H9 (cell line): ENCODE results near the gene KIRREL3. TPM values are rescaled to one million over a fixed set of nuclear protein-coding genes. Genes with fewer than 3 reads are reported as not detected.

Source experiments
- DNase-seq: peaks from one replicate; pipeline ENCODE4 v3.0.0-alpha.2; 2017
- H2AFZ ChIP-seq: one replicate; pipeline ENCODE4 v1.6.1; 2013; ENCODE audit warnings: mild to moderate bottlenecking, low read length, control low read depth, moderate library complexity
- H2AK5ac ChIP-seq: 2 replicates; pipeline ENCODE4 v1.6.1; 2013; ENCODE audit warnings: low read length, control low read depth, mixed read lengths; ENCODE audit not compliant: insufficient read length
- H2BK120ac ChIP-seq: one replicate; pipeline ENCODE4 v1.6.1; 2013; ENCODE audit warnings: low read depth, mild to moderate bottlenecking, low read length, control low read depth, inconsistent platforms; ENCODE audit not compliant: poor library complexity, severe bottlenecking
- H2BK12ac ChIP-seq: 2 replicates; pipeline ENCODE4 v1.6.1; 2013; ENCODE audit warnings: low read length, control low read depth, mixed read lengths, low read depth; ENCODE audit not compliant: insufficient read length
- H2BK15ac ChIP-seq: 2 replicates; pipeline ENCODE4 v1.6.1; 2013; ENCODE audit warnings: low read depth, low read length, control low read depth
- H2BK20ac ChIP-seq: one replicate; pipeline ENCODE4 v1.6.1; 2013; ENCODE audit warnings: low read depth, mild to moderate bottlenecking, low read length, control low read depth, inconsistent platforms; ENCODE audit not compliant: poor library complexity, severe bottlenecking
- H2BK5ac ChIP-seq: 2 replicates; pipeline ENCODE4 v1.6.1; 2013; ENCODE audit warnings: low read length, control low read depth, mixed read lengths; ENCODE audit not compliant: insufficient read length
- H3K14ac ChIP-seq: 2 replicates; pipeline ENCODE4 v1.6.1; 2013; ENCODE audit warnings: low read length, control low read depth; ENCODE audit not compliant: insufficient read depth
- H3K18ac ChIP-seq: 2 replicates; pipeline ENCODE4 v1.6.1; 2013; ENCODE audit warnings: low read depth, mild to moderate bottlenecking, mixed read lengths, low read length, control low read depth; ENCODE audit not compliant: insufficient read length
- H3K23ac ChIP-seq: 2 replicates; pipeline ENCODE4 v1.6.1; 2013; ENCODE audit warnings: low read length, control low read depth, mixed read lengths, low read depth; ENCODE audit not compliant: insufficient read length
- H3K23me2 ChIP-seq: 2 replicates; pipeline ENCODE4 v1.6.1; 2013; ENCODE audit warnings: low read depth, mild to moderate bottlenecking, mixed read lengths, low read length, control low read depth; ENCODE audit not compliant: insufficient read length, poor library complexity, severe bottlenecking
- H3K27ac ChIP-seq: 2 replicates; pipeline ENCODE4 v1.5.1; 2013; ENCODE audit warnings: low read length, control low read depth, mixed read lengths, low read depth; ENCODE audit not compliant: insufficient read length
- H3K27me3 ChIP-seq: 2 replicates; pipeline ENCODE4 v1.6.1; 2013; ENCODE audit warnings: low read length, control low read depth, inconsistent platforms; ENCODE audit not compliant: insufficient read depth
- H3K4ac ChIP-seq: 2 replicates; pipeline ENCODE4 v1.6.1; 2013; ENCODE audit warnings: low read depth, mild to moderate bottlenecking, control low read depth, inconsistent platforms, low read length, moderate library complexity
- H3K4me1 ChIP-seq: 2 replicates; pipeline ENCODE4 v1.6.1; 2013; ENCODE audit warnings: low read length, control low read depth, inconsistent platforms; ENCODE audit not compliant: insufficient read depth
- H3K4me2 ChIP-seq: 2 replicates; pipeline ENCODE4 v1.6.1; 2013; ENCODE audit warnings: low read length, control low read depth, mixed read lengths; ENCODE audit not compliant: insufficient read length, insufficient read depth
- H3K56ac ChIP-seq: 2 replicates; pipeline ENCODE4 v1.6.1; 2013; ENCODE audit warnings: low read depth, mild to moderate bottlenecking, mixed read lengths, low read length, control low read depth; ENCODE audit not compliant: insufficient read length
- H3K79me1 ChIP-seq: 2 replicates; pipeline ENCODE4 v1.6.1; 2013; ENCODE audit warnings: low read depth, mild to moderate bottlenecking, moderate library complexity, low read length, control low read depth, inconsistent platforms; ENCODE audit not compliant: insufficient read depth, poor library complexity, severe bottlenecking
- H3K79me2 ChIP-seq: 2 replicates; pipeline ENCODE4 v1.6.1; 2013; ENCODE audit warnings: low read length, control low read depth, inconsistent platforms; ENCODE audit not compliant: insufficient read depth
- H3K9ac ChIP-seq: 2 replicates; pipeline ENCODE4 v1.6.1; 2013; ENCODE audit warnings: low read length, control low read depth, mixed read lengths; ENCODE audit not compliant: insufficient read length; ENCODE audit errors: extremely low read depth
- H3K9me3 ChIP-seq: one replicate; pipeline ENCODE4 v1.6.1; 2013; ENCODE audit warnings: low read depth, low read length, inconsistent platforms; ENCODE audit not compliant: control insufficient read depth
- H3T11ph ChIP-seq: one replicate; pipeline ENCODE4 v1.6.1; 2013; ENCODE audit warnings: mild to moderate bottlenecking, low read length, control low read depth, inconsistent platforms
- H4K20me1 ChIP-seq: one replicate; pipeline ENCODE4 v1.6.1; 2013; ENCODE audit not compliant: control insufficient read depth, insufficient read length, insufficient read depth
- H4K5ac ChIP-seq: 2 replicates; pipeline ENCODE4 v1.6.1; 2013; ENCODE audit warnings: low read depth, mild to moderate bottlenecking, mixed read lengths, low read length, control low read depth; ENCODE audit not compliant: insufficient read length
- H4K8ac ChIP-seq: replicated peaks from 2 replicates; pipeline ENCODE4 v1.6.1; 2013; ENCODE audit warnings: low read length, control low read depth, mixed read lengths, low read depth; ENCODE audit not compliant: insufficient read length
- H4K91ac ChIP-seq: 2 replicates; pipeline ENCODE4 v1.6.1; 2013; ENCODE audit warnings: low read depth, mild to moderate bottlenecking, moderate library complexity, mixed read lengths, low read length, control low read depth; ENCODE audit not compliant: insufficient read length
- H3K27ac Mint-ChIP-seq, 3 experiments: 2 replicates in 2 of 3; 3 replicates in 1 of 3; pipeline ENCODE4 v1.8.0; 2020 to 2021; ENCODE audit warnings: mixed read lengths in 3 of 3, mild to moderate bottlenecking in 1 of 3, moderate library complexity in 1 of 3
- H3K27me3 Mint-ChIP-seq: 2 replicates; pipeline ENCODE4 v1.8.0; 2021; ENCODE audit warnings: low read depth, mild to moderate bottlenecking, moderate library complexity, mixed read lengths
- H3K36me3 Mint-ChIP-seq, 3 experiments: 2 replicates in 2 of 3; 3 replicates in 1 of 3; pipeline ENCODE4 v1.8.0; 2020 to 2021; ENCODE audit warnings: low read depth in 3 of 3, mixed read lengths in 3 of 3; ENCODE audit not compliant: insufficient read depth in 1 of 3
- H3K4me1 Mint-ChIP-seq, 2 experiments: 2 replicates each; pipeline ENCODE4 v1.8.0; 2020; ENCODE audit warnings: mixed read lengths in 2 of 2
- H3K4me3 Mint-ChIP-seq, 2 experiments: 2 replicates in 1 of 2; 3 replicates in 1 of 2; pipeline ENCODE4 v1.8.0; 2020 to 2021; ENCODE audit warnings: mild to moderate bottlenecking in 2 of 2, mixed read lengths in 2 of 2, moderate library complexity in 1 of 2
- H3K9me3 Mint-ChIP-seq, 2 experiments: 2 replicates in 1 of 2; 3 replicates in 1 of 2; pipeline ENCODE4 v1.8.0; 2020; ENCODE audit warnings: mild to moderate bottlenecking in 2 of 2, mixed read lengths in 2 of 2, moderate library complexity in 1 of 2
- CTCF ChIP-seq: fragments of 200-600 bp; sonication (generic); conservative IDR thresholded peaks from 3 replicates; pipeline ENCODE4 v1.8.0; 2021; ENCODE audit warnings: antibody characterized with exemption, mild to moderate bottlenecking
- WGBS: extraction: QIAGEN DNeasy Blood & Tissue Kit; methylation state at CpG from one replicate; pipeline ENCODE4 v1.1.7; 2013; ENCODE audit warnings: missing lambda C conversion rate, low lambda C conversion rate, mixed read lengths; ENCODE audit not compliant: insufficient read length; ENCODE audit errors: extremely low coverage; 5-methylcytosine and 5-hydroxymethylcytosine counted together
- total RNA-seq: library from RNA; stranded (reverse); gene quantifications from 2 replicates; pipeline ENCODE4 v1.2.1, GENCODE V29; 2021

The KIRREL3 gene
- total RNA-seq, 1 experiment from 2014 or later = 0.17 TPM

DNA sequence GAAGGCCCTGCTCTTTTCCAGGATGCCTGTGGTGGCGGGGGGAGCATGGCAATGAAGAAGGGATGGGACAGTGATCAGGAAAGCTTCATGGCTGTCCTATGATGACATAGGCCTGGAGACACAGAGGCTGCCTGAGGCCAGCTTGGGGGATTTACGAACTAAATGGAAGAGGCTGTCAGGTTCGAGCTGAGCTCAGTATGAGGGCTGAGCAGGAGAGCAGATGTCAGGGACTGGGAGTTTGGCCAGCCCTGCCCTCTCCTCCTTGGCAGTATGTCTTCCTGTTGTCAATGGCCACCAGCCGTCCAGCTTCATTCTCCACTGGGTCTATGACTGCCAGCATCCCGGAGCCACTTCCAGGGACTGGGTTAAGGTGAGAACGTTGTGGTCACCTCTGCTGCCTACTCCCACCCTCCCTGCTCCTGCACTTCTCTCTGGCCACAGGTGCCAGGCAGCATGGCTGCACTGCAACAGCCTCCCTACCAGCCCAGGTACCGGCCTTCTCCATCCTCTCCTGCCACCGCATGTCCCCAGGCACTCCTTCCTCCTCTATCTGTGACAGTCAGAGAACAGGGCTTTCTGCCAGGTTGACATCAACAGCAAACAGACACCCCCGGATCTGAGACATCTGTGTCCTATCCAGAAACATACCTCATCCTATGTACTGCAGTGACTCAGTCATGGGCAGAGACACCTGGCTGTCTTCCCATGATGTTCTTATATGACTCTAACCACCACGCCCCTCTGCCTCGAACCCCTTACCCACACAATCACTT, 75.1 kb downstream of the KIRREL3 start:
- Histone ChIP-seq H3K18ac (no peak overlapping the region), H3K79me1 (no peaks in the 10 kb centered on the region), H4K91ac (no peak overlapping the region), H3K4me2 (no peak overlapping the region), H4K20me1 (no peaks in the 10 kb centered on the region), H3K79me2 (no peaks in the 10 kb centered on the region), H3K4ac (no peak overlapping the region), H4K8ac (no peak overlapping the region), H2BK5ac (no peak overlapping the region), H2BK20ac (no peak overlapping the region), H3K23ac (no peak overlapping the region), H3T11ph (no peak overlapping the region), H3K4me1 (no peaks in the 10 kb centered on the region), H2BK12ac (no peak overlapping the region), H3K9me3 (no peaks in the 10 kb centered on the region), H3K27ac (no peak overlapping the region), H2BK15ac (no peak overlapping the region), H3K56ac (no peak overlapping the region), H2AFZ (no peak overlapping the region), H3K27me3 (no peaks in the 10 kb centered on the region), H3K23me2 (no peaks in the 10 kb centered on the region), H2BK120ac (no peak overlapping the region), H3K14ac (no peak overlapping the region), H3K9ac (no peak overlapping the region), H2AK5ac (no peak overlapping the region), H4K5ac (no peak overlapping the region)
- Mint-ChIP-seq H3K4me3 (no peak overlapping the region), H3K4me1 (peaks cover 4 to 6% of the 10 kb centered on the region in 2 experiments; a peak in 3 of 4 replicates), H3K27me3 (peaks cover 2% of the 10 kb centered on the region), H3K36me3 (no peaks in the 10 kb centered on the region), H3K27ac (no peak overlapping the region; a peak in 1 of 7 replicates), H3K9me3 (peaks cover 0 to 3% of the 10 kb centered on the region in 2 experiments; a peak in 1 of 5 replicates)
- WGBS = no CpG with 5 or more reads among the region's 11 CpGs
- no peak for TF ChIP-seq CTCF
- DNase-seq = peak; percentile 18
